Measurements from ENCODE around the gene TMEM63B.

- TF ChIP-seq CTCF (IDR thresholded peaks at IDR 0.05) (no peak), POLR2A (IDR thresholded peaks at IDR 0.05) (no peak)
Observed at GRCh38 chr6:44133981-44134711, 6.8 kb downstream of the TMEM63B start.

Data from lower leg skin (tissue), 3 donors.